GM12878 (cell line): ENCODE results near the gene NGB. TPM values are rescaled to one million over a fixed set of nuclear protein-coding genes. Genes with fewer than 3 reads are reported as not detected.

ENCODE experiments used
- ATAC-seq: fragments of 200-7000 bp; cut with Tn5 transposase; 3 replicates; pipeline ENCODE4 v1.9.1; 2020; ENCODE audit warnings: mild to moderate bottlenecking, moderate library complexity
- BruUV-seq: library from RNA; stranded (reverse); fragments of 400-500 nt; replicated peaks from 2 replicates; lab custom pipeline; 2021; lab: Mats Ljungman, UMichigan
- CTCF ChIA-PET: fragments of 300-600 bp; sonication (Branson Sonifier 250); formaldehyde crosslinking; extraction: SDS; loops from one replicate; lab custom pipeline; 2021; ENCODE audit warnings: inconsistent platforms; lab: Yijun Ruan, JAX
- POLR2A ChIA-PET: fragments of 350-600 bp; formaldehyde crosslinking; extraction: SDS; loops from one replicate; lab custom pipeline; 2021; ENCODE audit warnings: inconsistent platforms; lab: Charles Lee
- RAD21 ChIA-PET: fragments of 300-600 bp; sonication (Branson Sonifier 250); formaldehyde crosslinking; loops from one replicate; lab custom pipeline; 2023; ENCODE audit warnings: antibody characterized with exemption; ENCODE audit not compliant: unreplicated experiment; lab: Charles Lee
- SMC1A ChIA-PET: fragments of 300-600 bp; sonication (Branson Sonifier 250); formaldehyde crosslinking; loops from one replicate; lab custom pipeline; 2023; ENCODE audit not compliant: unreplicated experiment, uncharacterized antibody; lab: Charles Lee
- DNase-seq: peaks from one replicate; pipeline ENCODE4 v3.0.0-alpha.2; 2011; ENCODE audit warnings: low read depth, low spot score
- FAIRE-seq: peaks from 3 replicates; lab custom pipeline; 2011; peaks lifted over from hg19 to GRCh38; lab: Jason Lieb, UNC
- H2AFZ ChIP-seq: 2 replicates; pipeline ENCODE4 v1.6.0; 2011; ENCODE audit warnings: low read depth, low read length, control low read depth; ENCODE audit not compliant: control insufficient read depth
- H3K27ac ChIP-seq: 2 replicates; pipeline ENCODE4 v1.5.1; 2011; ENCODE audit warnings: control low read depth; ENCODE audit not compliant: control insufficient read depth, insufficient read depth
- H3K27me3 ChIP-seq, 2 experiments: replicated peaks in 1 of 2; 2 replicates each; pipeline versions ENCODE4 v1.6.0 to v1.6.1; 2011; ENCODE audit warnings: low read length in 1 of 2; ENCODE audit not compliant: control insufficient read depth in 2 of 2, insufficient read depth in 2 of 2
- H3K36me3 ChIP-seq, 2 experiments: 2 replicates each; pipeline ENCODE4 v1.5.1; 2011; ENCODE audit warnings: low read length in 1 of 2; ENCODE audit not compliant: control insufficient read depth in 2 of 2, insufficient read depth in 2 of 2
- H3K4me1 ChIP-seq: 2 replicates; pipeline ENCODE4 v1.6.1; 2011; ENCODE audit warnings: mild to moderate bottlenecking, low read length, moderate library complexity, mixed read lengths; ENCODE audit not compliant: control insufficient read depth, insufficient read depth
- H3K4me2 ChIP-seq: 2 replicates; pipeline ENCODE4 v1.6.0; 2011; ENCODE audit warnings: control low read depth; ENCODE audit not compliant: control insufficient read depth, insufficient read depth
- H3K4me3 ChIP-seq: fragments of 200-600 bp; sonication (generic); 2 replicates; pipeline ENCODE4 v1.5.1; 2016
- H3K79me2 ChIP-seq: 2 replicates; pipeline ENCODE4 v1.6.0; 2011; ENCODE audit warnings: low read length; ENCODE audit not compliant: control insufficient read depth, insufficient read depth
- H3K9ac ChIP-seq: 2 replicates; pipeline ENCODE4 v1.8.0; 2011; ENCODE audit warnings: low read length, control low read depth, mixed read lengths; ENCODE audit not compliant: control insufficient read depth, insufficient read depth
- H3K9me3 ChIP-seq: replicated peaks from 3 replicates; pipeline ENCODE4 v1.5.1; 2011; ENCODE audit warnings: mild to moderate bottlenecking, low read length; ENCODE audit not compliant: control insufficient read depth, insufficient read depth
- H4K20me1 ChIP-seq: 2 replicates; pipeline ENCODE4 v1.6.0; 2011; ENCODE audit not compliant: control insufficient read depth, insufficient read depth
- DPF2 ChIP-seq: fragments of 450-650 bp; IDR thresholded peaks from 2 replicates; pipeline ENCODE4 v1.6.1; 2017; ENCODE audit warnings: mild to moderate bottlenecking
- EED ChIP-seq: sonication (generic); IDR thresholded peaks from 2 replicates; pipeline ENCODE4 v1.6.1; 2016; ENCODE audit warnings: antibody characterized with exemption, low read depth
- GABPA ChIP-seq: IDR thresholded peaks from 2 replicates; pipeline ENCODE4 v1.6.1; 2014; ENCODE audit warnings: antibody characterized with exemption, low read depth, mild to moderate bottlenecking, inconsistent platforms
- GATAD2B ChIP-seq: fragments of 450-650 bp; conservative IDR thresholded peaks from 2 replicates; pipeline ENCODE4 v1.6.1; 2017; ENCODE audit warnings: low read depth, mild to moderate bottlenecking, moderate library complexity
- HDAC6 ChIP-seq: fragments of 200-600 bp; sonication (generic); IDR thresholded peaks from one replicate; pipeline ENCODE4 v1.8.0; 2017; ENCODE audit warnings: antibody characterized with exemption; ENCODE audit not compliant: unreplicated experiment
- IRF5 ChIP-seq: fragments of 450-650 bp; IDR thresholded peaks from 2 replicates; pipeline ENCODE4 v1.6.1; 2017; ENCODE audit warnings: borderline replicate concordance
- NBN ChIP-seq: fragments of 450-650 bp; IDR thresholded peaks from 2 replicates; pipeline ENCODE4 v1.6.1; 2016
- NR2C1 ChIP-seq: fragments of 450-650 bp; IDR thresholded peaks from 2 replicates; pipeline ENCODE4 v1.6.1; 2017; ENCODE audit warnings: antibody characterized with exemption, mild to moderate bottlenecking, moderate library complexity
- NR2F1 ChIP-seq: fragments of 450-650 bp; conservative IDR thresholded peaks from 2 replicates; pipeline ENCODE4 v1.6.1; 2017; ENCODE audit warnings: mild to moderate bottlenecking
- SMAD5 ChIP-seq: IDR thresholded peaks from 2 replicates; pipeline ENCODE4 v1.6.1; 2016; ENCODE audit warnings: antibody characterized with exemption, low read depth
- STAT1 ChIP-seq: fragments of 450-650 bp; conservative IDR thresholded peaks from 2 replicates; pipeline ENCODE4 v1.6.1; 2014; ENCODE audit warnings: antibody characterized with exemption, mild to moderate bottlenecking
- TAF1 ChIP-seq: IDR thresholded peaks from 2 replicates; pipeline ENCODE4 v1.6.1; 2011; ENCODE audit warnings: mild to moderate bottlenecking, low read depth, low read length, borderline replicate concordance
- TBL1XR1 ChIP-seq: IDR thresholded peaks from 2 replicates; pipeline ENCODE4 v1.6.1; 2012; ENCODE audit warnings: low read depth, low read length, improper control_type of control experiment
- ZBED1 ChIP-seq: IDR thresholded peaks from 2 replicates; pipeline ENCODE4 v1.6.1; 2016; ENCODE audit warnings: borderline replicate concordance
- WGBS: methylation state at CpG from one replicate; pipeline ENCODE4 v1.1.6; 2016; ENCODE audit warnings: low lambda C conversion rate; ENCODE audit not compliant: insufficient replicate concordance, insufficient coverage; ENCODE audit errors: missing lambda C conversion rate; 5-methylcytosine and 5-hydroxymethylcytosine counted together
- in situ Hi-C: fragments of 300-500 bp; cut with MboI; formaldehyde crosslinking; loops from 9 replicates; pipeline ENCODE4 v1.14.3; 2018; ENCODE audit warnings: mixed read lengths
- intact Hi-C: fragments of 100-400 bp; cut with micrococcal nuclease; formaldehyde crosslinking; loops from one replicate; pipeline ENCODE4 v1.14.2; 2022; ENCODE audit not compliant: unreplicated experiment
- polyA plus RNA-seq, 11 experiments: library from polyadenylated mRNA; depleted of rRNA in 4 of 11; unstranded in 6 of 11; stranded (reverse) in 5 of 11; fragments of >200 nt; fragmentation: Nextera tagmentation in 4 of 11; fragmentation: Illumina TruSeq in 1 of 11; extraction: Ambion mirVana in 4 of 11; extraction: Trizol in 1 of 11; gene quantifications; 1 replicate in 1 of 11; 2 replicates in 10 of 11; pipeline versions ENCODE4 v1.2.1 to v1.2.3, GENCODE V29; 2011 to 2016; ENCODE audit warnings: inconsistent platforms in 2 of 11, missing spikeins in 2 of 11, low read depth in 1 of 11
- total RNA-seq, 4 experiments: library from RNA; depleted of rRNA in 3 of 4; stranded (reverse); fragments of >200 nt in 3 of 4; fragmentation: Illumina TruSeq in 1 of 4; extraction: Trizol in 1 of 4; gene quantifications; 2 replicates each; pipeline versions ENCODE4 v1.2.1 to v1.2.3, GENCODE V29; 2013 to 2021
- TF ChIP-seq, protein P1 (sequence below): fragments of 150-350 bp; IDR thresholded peaks from 2 replicates; pipeline ENCODE4 v1.6.1; 2016; ENCODE audit warnings: low read depth, low read length

NGB gene
- total and polyA plus RNA-seq, 10 of the 15 experiments (the other 5 are each of a cell fraction or from before 2014, with no cell fraction given) = 0.19 TPM; not detected in 9

DNA sequence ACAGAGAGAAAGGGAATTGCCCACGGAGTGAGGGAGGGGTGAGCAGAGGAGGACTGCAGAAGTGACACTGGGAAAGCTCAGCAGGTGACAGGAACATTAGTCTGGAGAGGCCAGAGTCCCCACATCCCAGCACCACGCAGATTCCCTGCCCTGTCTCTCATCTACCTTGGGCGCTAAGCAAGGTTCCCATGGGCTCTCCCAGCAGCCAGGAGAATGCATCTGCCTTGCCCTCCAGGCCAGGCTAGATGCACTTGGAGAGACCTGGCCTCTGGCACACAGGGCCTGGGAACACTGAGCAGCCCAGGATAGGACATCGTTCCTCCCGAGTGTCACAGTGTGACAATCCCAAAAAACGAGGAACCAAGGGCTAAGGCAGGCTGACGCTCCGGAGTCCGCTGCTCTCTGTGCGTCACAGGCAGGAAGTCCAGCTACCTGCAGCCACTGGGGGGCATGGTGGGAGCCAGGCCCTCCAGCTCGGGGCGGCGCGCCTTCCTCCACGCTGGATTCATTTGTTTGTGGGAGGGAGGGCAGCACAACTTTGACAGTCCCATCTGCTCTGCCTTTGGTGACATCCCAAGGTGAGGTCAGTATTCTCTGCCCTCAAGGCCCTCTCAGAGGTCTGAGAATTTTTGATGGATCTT lies 5.4 kb upstream of the NGB start:
- peaks cover 0 to 1% of the 10 kb centered on the region in 2 experiments; a peak in 2 of 4 replicates for H3K36me3 ChIP-seq
- no peaks in the 10 kb centered on the region for H3K27me3 ChIP-seq
- H3K9ac ChIP-seq = no peak overlapping the region
- H3K4me3 ChIP-seq = no peak overlapping the region
- WGBS = 77% methylated on average over 15 of the region's 15 CpGs
- DNase-seq (no peak), FAIRE-seq (no peak), ATAC-seq (no peak)
- no peak overlapping the region for H3K4me2 ChIP-seq
- in situ Hi-C loops = no loop called here
- no peak for TF ChIP-seq DPF2
- no peak for TF ChIP-seq NR2C1
- TF ChIP-seq TAF1 = no peak
- no peak for TF ChIP-seq NBN
- H3K27ac ChIP-seq = no peak overlapping the region
- no peaks in the 10 kb centered on the region for H3K9me3 ChIP-seq
- ChIA-PET CTCF (interaction anchor here (0.8 kb wide), 1 partner anchor 39 kb away, joined by 3 read pairs; no protein-coding TSS in a partner anchor), SMC1A (no interaction called here), RAD21 (no interaction called here), POLR2A (no interaction called here)
- no peak overlapping the region for H2AFZ ChIP-seq
- intact Hi-C loops = no loop called here
- no peaks in the 10 kb centered on the region for H4K20me1 ChIP-seq
- BruUV-seq = no TSS peak
- H3K79me2 ChIP-seq = no peaks in the 10 kb centered on the region
- no peaks in the 10 kb centered on the region for H3K4me1 ChIP-seq

DNA sequence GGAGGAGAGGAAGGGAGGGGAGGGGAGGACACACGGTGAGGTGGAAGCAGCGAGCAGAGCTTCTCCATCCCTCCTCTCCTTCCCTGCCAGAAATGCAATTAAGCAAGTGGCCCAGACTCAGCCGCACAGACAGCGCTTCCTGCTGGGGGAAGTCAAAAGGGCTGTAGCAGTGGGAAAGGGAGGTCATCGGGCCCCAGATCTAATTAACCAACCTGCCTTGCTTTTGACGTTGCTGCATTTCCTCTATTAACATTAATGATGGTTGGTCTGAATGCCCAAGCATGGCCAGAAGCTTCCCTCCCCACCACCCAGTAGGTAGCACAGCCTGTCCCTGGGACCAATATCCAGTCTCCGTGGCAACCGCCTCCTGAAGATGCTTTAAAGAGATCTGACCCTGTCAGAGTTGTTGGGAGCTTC lies 4.6 kb upstream of the NGB start:
- DNase-seq = no peak
- H3K9ac ChIP-seq = no peak overlapping the region
- peaks cover 0 to 2% of the 10 kb centered on the region in 2 experiments; a peak in 2 of 4 replicates for H3K27me3 ChIP-seq
- WGBS = 54% methylated on average over 8 of the region's 8 CpGs
- no peak for FAIRE-seq
- POLR2A ChIA-PET = no interaction called here
- H3K4me1 ChIP-seq = no peaks in the 10 kb centered on the region
- H4K20me1 ChIP-seq = no peaks in the 10 kb centered on the region
- SMC1A ChIA-PET = no interaction called here
- no peak for ATAC-seq
- CTCF ChIA-PET = interaction anchor here (0.8 kb wide), 1 partner anchor 40 kb away, joined by 3 read pairs; no protein-coding TSS in a partner anchor
- H3K4me2 ChIP-seq = no peak overlapping the region
- H3K9me3 ChIP-seq = no peaks in the 10 kb centered on the region
- H3K4me3 ChIP-seq = no peak overlapping the region
- no peak overlapping the region for H2AFZ ChIP-seq
- RAD21 ChIA-PET = no interaction called here
- intact Hi-C loops = no loop called here
- no TSS peak for BruUV-seq
- peaks cover 0 to 1% of the 10 kb centered on the region in 2 experiments; a peak in 2 of 4 replicates for H3K36me3 ChIP-seq
- H3K27ac ChIP-seq = no peak overlapping the region
- in situ Hi-C loops = no loop called here
- no peaks in the 10 kb centered on the region for H3K79me2 ChIP-seq
- TF ChIP-seq ZBED1 (no peak), STAT1 (no peak), HDAC6 (no peak), IRF5 (no peak), NR2F1 (no peak), TBL1XR1 (no peak), EED (no peak), GATAD2B (no peak), GABPA (no peak), SMAD5 (no peak)
- TF ChIP-seq, protein P1, sequence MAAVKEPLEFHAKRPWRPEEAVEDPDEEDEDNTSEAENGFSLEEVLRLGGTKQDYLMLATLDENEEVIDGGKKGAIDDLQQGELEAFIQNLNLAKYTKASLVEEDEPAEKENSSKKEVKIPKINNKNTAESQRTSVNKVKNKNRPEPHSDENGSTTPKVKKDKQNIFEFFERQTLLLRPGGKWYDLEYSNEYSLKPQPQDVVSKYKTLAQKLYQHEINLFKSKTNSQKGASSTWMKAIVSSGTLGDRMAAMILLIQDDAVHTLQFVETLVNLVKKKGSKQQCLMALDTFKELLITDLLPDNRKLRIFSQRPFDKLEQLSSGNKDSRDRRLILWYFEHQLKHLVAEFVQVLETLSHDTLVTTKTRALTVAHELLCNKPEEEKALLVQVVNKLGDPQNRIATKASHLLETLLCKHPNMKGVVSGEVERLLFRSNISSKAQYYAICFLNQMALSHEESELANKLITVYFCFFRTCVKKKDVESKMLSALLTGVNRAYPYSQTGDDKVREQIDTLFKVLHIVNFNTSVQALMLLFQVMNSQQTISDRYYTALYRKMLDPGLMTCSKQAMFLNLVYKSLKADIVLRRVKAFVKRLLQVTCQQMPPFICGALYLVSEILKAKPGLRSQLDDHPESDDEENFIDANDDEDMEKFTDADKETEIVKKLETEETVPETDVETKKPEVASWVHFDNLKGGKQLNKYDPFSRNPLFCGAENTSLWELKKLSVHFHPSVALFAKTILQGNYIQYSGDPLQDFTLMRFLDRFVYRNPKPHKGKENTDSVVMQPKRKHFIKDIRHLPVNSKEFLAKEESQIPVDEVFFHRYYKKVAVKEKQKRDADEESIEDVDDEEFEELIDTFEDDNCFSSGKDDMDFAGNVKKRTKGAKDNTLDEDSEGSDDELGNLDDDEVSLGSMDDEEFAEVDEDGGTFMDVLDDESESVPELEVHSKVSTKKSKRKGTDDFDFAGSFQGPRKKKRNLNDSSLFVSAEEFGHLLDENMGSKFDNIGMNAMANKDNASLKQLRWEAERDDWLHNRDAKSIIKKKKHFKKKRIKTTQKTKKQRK = no peak
